HEK293 (cell line): ENCODE data around the gene PRKCE.

ENCODE experiments used
- CTCF ChIA-PET: fragments of 350-600 bp; formaldehyde crosslinking; extraction: SDS; loops from one replicate; lab custom pipeline; 2021; ENCODE audit warnings: antibody characterized with exemption; lab: Yijun Ruan, JAX
- POLR2A ChIA-PET: fragments of 300-600 bp; formaldehyde crosslinking; extraction: SDS; loops from one replicate; lab custom pipeline; 2020; ENCODE audit warnings: antibody characterized with exemption, inconsistent platforms; lab: Yijun Ruan, JAX
- H3K27ac ChIP-seq: fragments of 200-500 bp; sonication (Bioruptor generic); 2 replicates; pipeline ENCODE4 v1.5.1; 2014; ENCODE audit warnings: low read depth, low read length, control low read depth, inconsistent platforms; ENCODE audit errors: extremely low read depth
- H3K36me3 ChIP-seq, 2 experiments: fragments of 200-500 bp in 1 of 2; sonication (Bioruptor generic) in 1 of 2; 1 replicate in 1 of 2; 2 replicates in 1 of 2; pipeline ENCODE4 v1.5.1; 2014 to 2017; ENCODE audit warnings: inconsistent platforms in 2 of 2, low read length in 2 of 2; ENCODE audit not compliant: control insufficient read depth in 2 of 2, insufficient read depth in 1 of 2
- H3K4me1 ChIP-seq: fragments of 200-500 bp; sonication (Bioruptor generic); 2 replicates; pipeline ENCODE4 v1.5.1; 2014; ENCODE audit warnings: mild to moderate bottlenecking, low read length, inconsistent platforms; ENCODE audit not compliant: control insufficient read depth, insufficient read depth
- H3K4me3 ChIP-seq: 2 replicates; pipeline ENCODE4 v1.5.1; 2011; ENCODE audit warnings: low read depth, mild to moderate bottlenecking, control low read depth, low read length, moderate library complexity
- H3K9me3 ChIP-seq: fragments of 200-500 bp; sonication (Bioruptor generic); 2 replicates; pipeline ENCODE4 v1.5.1; 2014; ENCODE audit warnings: low read depth, low read length, inconsistent platforms; ENCODE audit not compliant: control insufficient read depth, insufficient read depth
- BCL11A ChIP-seq: fragments of 450-650 bp; formaldehyde crosslinking; IDR thresholded peaks from 2 replicates; pipeline ENCODE4 v1.5.1; 2016; ENCODE audit warnings: low read depth, missing biosample characterization, missing genetic modification characterization
- KLF7 ChIP-seq: fragments of 450-650 bp; formaldehyde crosslinking; IDR thresholded peaks from 2 replicates; pipeline ENCODE4 v1.5.1; 2016; ENCODE audit warnings: missing biosample characterization, missing genetic modification characterization, borderline replicate concordance
- MEIS1 ChIP-seq: sonication (generic); formaldehyde crosslinking; IDR thresholded peaks from 2 replicates; pipeline ENCODE4 v1.8.1; 2022; ENCODE audit warnings: missing genetic modification reagents, mild to moderate bottlenecking, borderline replicate concordance
- ZFP69B ChIP-seq: fragments of 450-650 bp; formaldehyde crosslinking; IDR thresholded peaks from 2 replicates; pipeline ENCODE4 v1.5.1; 2016; ENCODE audit warnings: missing biosample characterization, missing genetic modification characterization
- ZNF16 ChIP-seq: fragments of 450-650 bp; formaldehyde crosslinking; IDR thresholded peaks from 2 replicates; pipeline ENCODE4 v1.5.1; 2016; ENCODE audit warnings: low read depth, missing biosample characterization, missing genetic modification characterization
- ZNF23 ChIP-seq: fragments of 450-650 bp; formaldehyde crosslinking; IDR thresholded peaks from 2 replicates; pipeline ENCODE4 v1.5.1; 2016; ENCODE audit warnings: missing biosample characterization, missing genetic modification characterization, borderline replicate concordance
- ZNF239 ChIP-seq: fragments of 450-650 bp; formaldehyde crosslinking; IDR thresholded peaks from 2 replicates; pipeline ENCODE4 v1.5.1; 2016; ENCODE audit warnings: missing biosample characterization, missing genetic modification characterization
- ZNF335 ChIP-seq: fragments of 450-650 bp; formaldehyde crosslinking; conservative IDR thresholded peaks from 2 replicates; pipeline ENCODE4 v1.5.1; 2016; ENCODE audit warnings: missing biosample characterization, missing genetic modification characterization
- ZNF341 ChIP-seq: fragments of 450-650 bp; formaldehyde crosslinking; IDR thresholded peaks from 2 replicates; pipeline ENCODE4; 2016; ENCODE audit warnings: low read depth, missing biosample characterization, missing genetic modification characterization
- ZNF404 ChIP-seq: fragments of 450-650 bp; formaldehyde crosslinking; IDR thresholded peaks from 2 replicates; pipeline ENCODE4 v1.5.1; 2017; ENCODE audit warnings: missing biosample characterization, missing genetic modification characterization
- ZNF416 ChIP-seq: fragments of 450-650 bp; formaldehyde crosslinking; IDR thresholded peaks from 2 replicates; pipeline ENCODE4 v1.5.1; 2016; ENCODE audit warnings: missing biosample characterization, missing genetic modification characterization
- ZNF501 ChIP-seq: fragments of 450-650 bp; formaldehyde crosslinking; IDR thresholded peaks from 2 replicates; pipeline ENCODE4 v1.5.1; 2016; ENCODE audit warnings: missing biosample characterization, missing genetic modification characterization
- ZNF558 ChIP-seq: fragments of 450-650 bp; formaldehyde crosslinking; IDR thresholded peaks from 2 replicates; pipeline ENCODE4 v1.5.1; 2016; ENCODE audit warnings: missing biosample characterization, missing genetic modification characterization
- ZNF629 ChIP-seq: fragments of 450-650 bp; formaldehyde crosslinking; IDR thresholded peaks from 2 replicates; pipeline ENCODE4 v1.5.1; 2017; ENCODE audit warnings: missing biosample characterization, missing genetic modification characterization
- ZNF701 ChIP-seq: fragments of 450-650 bp; formaldehyde crosslinking; IDR thresholded peaks from 2 replicates; pipeline ENCODE4 v1.5.1; 2016; ENCODE audit warnings: missing biosample characterization, missing genetic modification characterization
- ZNF76 ChIP-seq: fragments of 450-650 bp; formaldehyde crosslinking; IDR thresholded peaks from 2 replicates; pipeline ENCODE4; 2016; ENCODE audit warnings: low read depth, missing biosample characterization, missing genetic modification characterization, borderline replicate concordance
- ZNF837 ChIP-seq: fragments of 450-650 bp; formaldehyde crosslinking; IDR thresholded peaks from 2 replicates; pipeline ENCODE4 v1.5.1; 2016; ENCODE audit warnings: missing biosample characterization, missing genetic modification characterization
- TF ChIP-seq, protein P1 (sequence below): fragments of 450-650 bp; formaldehyde crosslinking; IDR thresholded peaks from 2 replicates; pipeline ENCODE4 v1.5.1; 2017; ENCODE audit warnings: missing biosample characterization, mild to moderate bottlenecking, missing genetic modification characterization, moderate library complexity
- TF ChIP-seq, protein P2 (sequence below): fragments of 450-650 bp; formaldehyde crosslinking; IDR thresholded peaks from 2 replicates; pipeline ENCODE4 v1.5.1; 2016; ENCODE audit warnings: missing biosample characterization, missing genetic modification characterization
- TF ChIP-seq, protein P3 (sequence below): fragments of 450-650 bp; formaldehyde crosslinking; IDR thresholded peaks from 2 replicates; pipeline ENCODE4 v1.5.1; 2016; ENCODE audit warnings: missing biosample characterization, missing genetic modification characterization
- TF ChIP-seq, protein P4 (sequence below): fragments of 450-650 bp; formaldehyde crosslinking; IDR thresholded peaks from 2 replicates; pipeline ENCODE4 v1.5.1; 2016; ENCODE audit warnings: missing biosample characterization, missing genetic modification characterization, borderline replicate concordance

The PRKCE gene

DNA sequence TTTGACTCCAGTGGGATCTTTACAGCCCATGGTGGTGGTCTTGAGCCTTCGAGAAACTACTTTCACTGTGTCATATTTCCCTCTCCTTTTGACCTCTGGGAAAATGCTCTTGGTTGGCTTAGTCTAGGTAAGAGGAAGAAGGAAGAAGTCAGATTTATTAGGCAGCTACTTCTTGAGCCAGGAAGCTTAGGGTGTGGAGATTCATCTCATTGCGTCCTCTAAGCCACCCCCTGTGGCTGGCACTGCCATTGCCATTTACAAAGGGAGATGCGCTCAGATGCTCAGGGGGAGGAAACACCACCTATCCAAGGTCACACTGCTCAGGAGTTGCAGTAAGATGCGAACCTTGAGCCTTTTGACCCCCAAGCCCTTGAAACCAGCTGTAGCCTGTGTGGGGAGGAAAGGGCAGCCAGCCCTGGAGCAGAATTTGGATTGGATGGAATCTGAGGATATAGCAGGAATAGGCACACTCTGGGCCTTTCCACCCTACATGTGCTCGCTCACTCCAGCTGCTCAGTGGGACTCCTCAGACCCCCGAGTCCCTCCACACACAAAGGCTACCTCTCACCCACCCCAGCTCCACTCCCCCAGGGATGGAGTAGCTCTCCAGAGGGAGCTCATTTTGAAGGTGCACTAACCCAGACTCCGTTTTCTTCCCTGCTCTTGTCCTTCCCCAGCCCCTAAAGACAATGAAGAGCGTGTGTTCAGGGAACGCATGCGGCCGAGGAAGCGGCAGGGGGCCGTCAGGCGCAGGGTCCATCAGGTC lies 324.5 kb downstream of the PRKCE start:
- ChIA-PET POLR2A (no interaction called here), CTCF (interaction anchor here (0.6 to 1.1 kb wide), 2 partner anchors 17 to 197 kb away, joined by 3 to 7 read pairs; no protein-coding TSS in a partner anchor)
- TF ChIP-seq ZFP69B (tag by site-specific recombination) (no peak), ZNF501 (tag by site-specific recombination) (no peak), ZNF837 (tag by site-specific recombination) (no peak), ZNF76 (tag by site-specific recombination) (no peak), ZNF16 (tag by site-specific recombination) (no peak), ZNF416 (no peak)
- TF ChIP-seq, protein P1, sequence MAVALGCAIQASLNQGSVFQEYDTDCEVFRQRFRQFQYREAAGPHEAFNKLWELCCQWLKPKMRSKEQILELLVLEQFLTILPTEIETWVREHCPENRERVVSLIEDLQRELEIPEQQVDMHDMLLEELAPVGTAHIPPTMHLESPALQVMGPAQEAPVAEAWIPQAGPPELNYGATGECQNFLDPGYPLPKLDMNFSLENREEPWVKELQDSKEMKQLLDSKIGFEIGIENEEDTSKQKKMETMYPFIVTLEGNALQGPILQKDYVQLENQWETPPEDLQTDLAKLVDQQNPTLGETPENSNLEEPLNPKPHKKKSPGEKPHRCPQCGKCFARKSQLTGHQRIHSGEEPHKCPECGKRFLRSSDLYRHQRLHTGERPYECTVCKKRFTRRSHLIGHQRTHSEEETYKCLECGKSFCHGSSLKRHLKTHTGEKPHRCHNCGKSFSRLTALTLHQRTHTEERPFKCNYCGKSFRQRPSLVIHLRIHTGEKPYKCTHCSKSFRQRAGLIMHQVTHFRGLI, result no peak
- Histone ChIP-seq H3K4me3 (no peak overlapping the region), H3K9me3 (no peaks in the 10 kb centered on the region), H3K27ac (no peak overlapping the region), H3K36me3 (no peaks in the 10 kb centered on the region), H3K4me1 (0 out of 2 replicates have a peak, but pooled peaks cover 4% of the 10 kb centered on the region)

DNA sequence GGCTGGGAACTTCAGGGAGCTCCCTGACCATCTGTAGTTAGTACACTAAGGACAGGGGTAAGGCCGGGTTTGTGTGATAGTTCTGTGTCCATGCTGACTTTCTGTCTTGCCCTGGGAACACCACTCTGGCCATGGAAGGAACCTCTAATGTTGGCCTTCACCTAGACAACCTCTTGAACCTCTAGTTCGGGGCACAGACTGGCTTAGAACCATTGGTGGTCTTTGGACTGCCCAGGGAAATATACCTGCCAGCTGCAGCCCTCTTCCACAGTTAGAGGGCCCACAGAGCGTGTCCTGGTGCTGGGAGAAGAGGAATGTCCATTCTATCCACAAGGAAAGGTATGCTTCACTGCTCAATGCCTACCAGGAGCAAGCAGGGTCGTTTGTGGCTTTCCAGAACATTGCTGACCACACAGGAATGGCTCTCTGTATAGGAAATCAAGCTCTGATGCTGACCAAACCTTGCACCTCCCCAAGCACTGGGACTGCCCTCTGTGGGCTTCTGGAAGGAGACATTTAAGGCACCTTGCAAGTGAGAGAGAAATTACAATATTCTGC lies 326.9 kb downstream of the PRKCE start:
- POLR2A ChIA-PET, result no interaction called here
- 0 out of 2 replicates have a peak, but pooled peaks cover 2% of the 10 kb centered on the region for H3K4me1 ChIP-seq
- no peaks in the 10 kb centered on the region for H3K36me3 ChIP-seq
- H3K27ac ChIP-seq, result no peak overlapping the region
- H3K9me3 ChIP-seq, result no peaks in the 10 kb centered on the region
- CTCF ChIA-PET, result no interaction called here
- H3K4me3 ChIP-seq, result no peak overlapping the region
- TF ChIP-seq ZNF404 (no peak), ZNF341 (tag by site-specific recombination) (no peak), ZNF335 (no peak), ZNF239 (tag by site-specific recombination) (no peak), ZNF23 (tag by site-specific recombination) (no peak), BCL11A (tag by site-specific recombination) (no peak)
- TF ChIP-seq, protein P2, sequence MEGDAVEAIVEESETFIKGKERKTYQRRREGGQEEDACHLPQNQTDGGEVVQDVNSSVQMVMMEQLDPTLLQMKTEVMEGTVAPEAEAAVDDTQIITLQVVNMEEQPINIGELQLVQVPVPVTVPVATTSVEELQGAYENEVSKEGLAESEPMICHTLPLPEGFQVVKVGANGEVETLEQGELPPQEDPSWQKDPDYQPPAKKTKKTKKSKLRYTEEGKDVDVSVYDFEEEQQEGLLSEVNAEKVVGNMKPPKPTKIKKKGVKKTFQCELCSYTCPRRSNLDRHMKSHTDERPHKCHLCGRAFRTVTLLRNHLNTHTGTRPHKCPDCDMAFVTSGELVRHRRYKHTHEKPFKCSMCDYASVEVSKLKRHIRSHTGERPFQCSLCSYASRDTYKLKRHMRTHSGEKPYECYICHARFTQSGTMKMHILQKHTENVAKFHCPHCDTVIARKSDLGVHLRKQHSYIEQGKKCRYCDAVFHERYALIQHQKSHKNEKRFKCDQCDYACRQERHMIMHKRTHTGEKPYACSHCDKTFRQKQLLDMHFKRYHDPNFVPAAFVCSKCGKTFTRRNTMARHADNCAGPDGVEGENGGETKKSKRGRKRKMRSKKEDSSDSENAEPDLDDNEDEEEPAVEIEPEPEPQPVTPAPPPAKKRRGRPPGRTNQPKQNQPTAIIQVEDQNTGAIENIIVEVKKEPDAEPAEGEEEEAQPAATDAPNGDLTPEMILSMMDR (tag by site-specific recombination), result no peak

DNA sequence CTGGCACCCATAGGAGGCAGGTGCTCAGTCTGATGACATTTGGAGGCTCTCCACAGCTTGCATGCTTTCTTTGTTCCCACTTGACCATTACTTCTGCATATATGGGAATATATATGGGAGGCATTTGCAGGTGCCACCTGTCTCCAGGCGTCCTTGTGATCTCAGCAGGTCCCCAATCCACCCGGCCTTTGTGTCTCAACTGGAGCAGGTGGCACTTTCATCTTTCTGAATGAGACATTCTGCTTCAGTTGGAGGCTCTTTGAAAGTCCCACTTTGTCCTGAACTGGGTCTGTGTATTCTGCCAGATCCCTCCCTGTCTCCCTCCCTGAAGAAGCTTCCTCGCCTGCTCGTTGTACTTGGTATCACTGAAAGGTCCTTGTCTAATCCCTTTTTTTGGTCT lies 327.6 kb downstream of the PRKCE start:
- CTCF ChIA-PET, result interaction anchor here (0.9 kb wide), 1 partner anchor 14 kb away, joined by 3 read pairs; no protein-coding TSS in a partner anchor
- Histone ChIP-seq H3K36me3 (no peaks in the 10 kb centered on the region), H3K4me3 (no peak overlapping the region), H3K4me1 (no peaks in the 10 kb centered on the region), H3K9me3 (no peaks in the 10 kb centered on the region), H3K27ac (no peak overlapping the region)
- POLR2A ChIA-PET, result no interaction called here
- TF ChIP-seq ZNF629 (tag by site-specific recombination) (no peak), KLF7 (tag by site-specific recombination) (no peak), MEIS1 (CRISPR knock-in tag) (no peak), ZNF701 (tag by site-specific recombination) (no peak), ZNF558 (no peak)
- TF ChIP-seq, protein P3, sequence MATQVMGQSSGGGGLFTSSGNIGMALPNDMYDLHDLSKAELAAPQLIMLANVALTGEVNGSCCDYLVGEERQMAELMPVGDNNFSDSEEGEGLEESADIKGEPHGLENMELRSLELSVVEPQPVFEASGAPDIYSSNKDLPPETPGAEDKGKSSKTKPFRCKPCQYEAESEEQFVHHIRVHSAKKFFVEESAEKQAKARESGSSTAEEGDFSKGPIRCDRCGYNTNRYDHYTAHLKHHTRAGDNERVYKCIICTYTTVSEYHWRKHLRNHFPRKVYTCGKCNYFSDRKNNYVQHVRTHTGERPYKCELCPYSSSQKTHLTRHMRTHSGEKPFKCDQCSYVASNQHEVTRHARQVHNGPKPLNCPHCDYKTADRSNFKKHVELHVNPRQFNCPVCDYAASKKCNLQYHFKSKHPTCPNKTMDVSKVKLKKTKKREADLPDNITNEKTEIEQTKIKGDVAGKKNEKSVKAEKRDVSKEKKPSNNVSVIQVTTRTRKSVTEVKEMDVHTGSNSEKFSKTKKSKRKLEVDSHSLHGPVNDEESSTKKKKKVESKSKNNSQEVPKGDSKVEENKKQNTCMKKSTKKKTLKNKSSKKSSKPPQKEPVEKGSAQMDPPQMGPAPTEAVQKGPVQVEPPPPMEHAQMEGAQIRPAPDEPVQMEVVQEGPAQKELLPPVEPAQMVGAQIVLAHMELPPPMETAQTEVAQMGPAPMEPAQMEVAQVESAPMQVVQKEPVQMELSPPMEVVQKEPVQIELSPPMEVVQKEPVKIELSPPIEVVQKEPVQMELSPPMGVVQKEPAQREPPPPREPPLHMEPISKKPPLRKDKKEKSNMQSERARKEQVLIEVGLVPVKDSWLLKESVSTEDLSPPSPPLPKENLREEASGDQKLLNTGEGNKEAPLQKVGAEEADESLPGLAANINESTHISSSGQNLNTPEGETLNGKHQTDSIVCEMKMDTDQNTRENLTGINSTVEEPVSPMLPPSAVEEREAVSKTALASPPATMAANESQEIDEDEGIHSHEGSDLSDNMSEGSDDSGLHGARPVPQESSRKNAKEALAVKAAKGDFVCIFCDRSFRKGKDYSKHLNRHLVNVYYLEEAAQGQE, result no peak
- TF ChIP-seq, protein P4, sequence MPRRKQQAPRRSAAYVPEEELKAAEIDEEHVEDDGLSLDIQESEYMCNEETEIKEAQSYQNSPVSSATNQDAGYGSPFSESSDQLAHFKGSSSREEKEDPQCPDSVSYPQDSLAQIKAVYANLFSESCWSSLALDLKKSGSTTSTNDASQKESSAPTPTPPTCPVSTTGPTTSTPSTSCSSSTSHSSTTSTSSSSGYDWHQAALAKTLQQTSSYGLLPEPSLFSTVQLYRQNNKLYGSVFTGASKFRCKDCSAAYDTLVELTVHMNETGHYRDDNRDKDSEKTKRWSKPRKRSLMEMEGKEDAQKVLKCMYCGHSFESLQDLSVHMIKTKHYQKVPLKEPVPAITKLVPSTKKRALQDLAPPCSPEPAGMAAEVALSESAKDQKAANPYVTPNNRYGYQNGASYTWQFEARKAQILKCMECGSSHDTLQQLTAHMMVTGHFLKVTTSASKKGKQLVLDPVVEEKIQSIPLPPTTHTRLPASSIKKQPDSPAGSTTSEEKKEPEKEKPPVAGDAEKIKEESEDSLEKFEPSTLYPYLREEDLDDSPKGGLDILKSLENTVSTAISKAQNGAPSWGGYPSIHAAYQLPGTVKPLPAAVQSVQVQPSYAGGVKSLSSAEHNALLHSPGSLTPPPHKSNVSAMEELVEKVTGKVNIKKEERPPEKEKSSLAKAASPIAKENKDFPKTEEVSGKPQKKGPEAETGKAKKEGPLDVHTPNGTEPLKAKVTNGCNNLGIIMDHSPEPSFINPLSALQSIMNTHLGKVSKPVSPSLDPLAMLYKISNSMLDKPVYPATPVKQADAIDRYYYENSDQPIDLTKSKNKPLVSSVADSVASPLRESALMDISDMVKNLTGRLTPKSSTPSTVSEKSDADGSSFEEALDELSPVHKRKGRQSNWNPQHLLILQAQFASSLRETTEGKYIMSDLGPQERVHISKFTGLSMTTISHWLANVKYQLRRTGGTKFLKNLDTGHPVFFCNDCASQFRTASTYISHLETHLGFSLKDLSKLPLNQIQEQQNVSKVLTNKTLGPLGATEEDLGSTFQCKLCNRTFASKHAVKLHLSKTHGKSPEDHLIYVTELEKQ (tag by site-specific recombination), result no peak
